ENCODE measurements around the gene RHEBL1. TPM values are rescaled to one million over a fixed set of nuclear protein-coding genes. Genes with fewer than 3 reads are reported as not detected.

The RHEBL1 gene
- total RNA-seq, 4 donors from 2014 or later: not detected

DNA sequence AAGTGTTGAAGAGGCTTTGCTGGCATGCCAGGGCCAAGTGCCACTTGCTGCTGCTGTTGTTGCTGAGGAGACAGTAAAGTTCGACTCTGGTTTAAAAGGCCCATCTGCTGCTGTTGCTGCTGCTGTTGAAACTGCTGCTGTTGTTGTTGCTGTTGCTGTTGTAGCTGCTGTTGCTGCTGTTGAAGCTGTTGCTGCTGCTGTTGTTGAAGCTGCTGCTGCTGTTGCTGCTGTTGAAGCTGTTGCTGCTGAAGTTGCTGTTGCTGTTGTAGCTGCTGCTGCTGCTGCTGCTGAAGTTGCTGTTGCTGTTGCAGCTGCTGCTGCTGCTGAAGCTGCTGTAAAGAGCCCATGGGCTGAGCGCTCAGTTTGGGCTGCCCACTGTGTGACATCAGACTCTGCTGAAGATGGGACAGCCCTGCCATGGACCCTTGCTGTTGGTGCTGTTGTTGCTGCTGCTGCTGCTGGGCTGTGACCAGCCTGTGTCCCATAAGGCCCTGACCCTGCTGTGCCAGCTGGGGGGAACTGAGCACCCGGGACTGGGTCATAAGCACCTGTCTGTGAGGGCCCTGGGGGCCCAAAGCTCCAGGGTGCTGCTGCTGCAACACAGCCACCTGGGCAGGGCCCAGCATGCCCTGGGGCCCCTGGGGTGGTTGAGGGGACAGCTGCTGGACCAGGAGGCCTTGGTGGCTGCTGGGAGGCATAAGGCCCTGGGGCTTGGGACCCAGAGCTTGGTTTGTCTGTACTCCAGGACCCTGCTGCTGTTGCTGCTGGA is 36.9 kb downstream of the RHEBL1 start:
- H3K4me3 ChIP-seq: no peak overlapping the region
- H3K4me1 ChIP-seq: no peaks in the 10 kb centered on the region
- WGBS, 2 donors (ENCODE audit: low coverage in 1 of 2): 60 to 83% methylated on average over 1 to 2 of the region's 3 CpGs
- no peak overlapping the region for H3K27ac ChIP-seq
- no peak for DNase-seq
- peaks cover 0 to 57% (median 20%) of the 10 kb centered on the region in 4 donors for H3K36me3 ChIP-seq
- in situ Hi-C loops (cut with MboI; ENCODE audit: low pct_ligation_motif_present in 1 of 4, low pct_unique_long_range_greater_than_20kb in 1 of 4, low sequenced_read_pairs in 3 of 4): no loop called here
- no peaks in the 10 kb centered on the region for H3K27me3 ChIP-seq
- H3K9me3 ChIP-seq: no peaks in the 10 kb centered on the region
- no peak for TF ChIP-seq EP300 (IDR thresholded peaks at IDR 0.05; ENCODE audit: low read depth)
- TF ChIP-seq POLR2A (IDR thresholded peaks at IDR 0.05): no peak
- no peak for TF ChIP-seq POLR2AphosphoS5 (IDR thresholded peaks at IDR 0.05)
- TF ChIP-seq, protein P1, sequence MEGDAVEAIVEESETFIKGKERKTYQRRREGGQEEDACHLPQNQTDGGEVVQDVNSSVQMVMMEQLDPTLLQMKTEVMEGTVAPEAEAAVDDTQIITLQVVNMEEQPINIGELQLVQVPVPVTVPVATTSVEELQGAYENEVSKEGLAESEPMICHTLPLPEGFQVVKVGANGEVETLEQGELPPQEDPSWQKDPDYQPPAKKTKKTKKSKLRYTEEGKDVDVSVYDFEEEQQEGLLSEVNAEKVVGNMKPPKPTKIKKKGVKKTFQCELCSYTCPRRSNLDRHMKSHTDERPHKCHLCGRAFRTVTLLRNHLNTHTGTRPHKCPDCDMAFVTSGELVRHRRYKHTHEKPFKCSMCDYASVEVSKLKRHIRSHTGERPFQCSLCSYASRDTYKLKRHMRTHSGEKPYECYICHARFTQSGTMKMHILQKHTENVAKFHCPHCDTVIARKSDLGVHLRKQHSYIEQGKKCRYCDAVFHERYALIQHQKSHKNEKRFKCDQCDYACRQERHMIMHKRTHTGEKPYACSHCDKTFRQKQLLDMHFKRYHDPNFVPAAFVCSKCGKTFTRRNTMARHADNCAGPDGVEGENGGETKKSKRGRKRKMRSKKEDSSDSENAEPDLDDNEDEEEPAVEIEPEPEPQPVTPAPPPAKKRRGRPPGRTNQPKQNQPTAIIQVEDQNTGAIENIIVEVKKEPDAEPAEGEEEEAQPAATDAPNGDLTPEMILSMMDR (IDR thresholded peaks at IDR 0.05): no peak
- intact Hi-C loops (cut with DNase I; ENCODE audit: low total_unique reads): no loop called here

DNA sequence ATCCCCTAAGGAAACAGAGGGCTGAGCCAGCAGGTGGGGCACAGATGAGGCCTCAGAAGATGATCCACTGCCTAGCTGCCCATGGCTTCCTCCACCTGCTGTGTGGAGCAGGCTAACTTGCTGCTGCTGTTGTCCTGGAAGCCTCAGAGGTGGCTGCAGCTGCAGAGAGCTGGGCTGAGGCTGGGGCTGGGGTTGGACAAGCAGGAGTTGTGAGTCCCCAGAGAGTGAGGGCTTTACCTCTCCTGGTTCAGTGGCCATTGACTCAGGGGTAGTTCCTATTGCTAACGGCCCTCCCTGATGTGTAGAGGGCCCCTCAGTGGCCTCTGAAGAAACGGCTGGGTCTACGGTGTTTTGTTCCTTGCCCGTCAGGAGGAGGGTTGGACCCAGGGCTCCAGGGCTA is 37.5 kb downstream of the RHEBL1 start:
- in situ Hi-C loops (cut with MboI; ENCODE audit: low pct_ligation_motif_present in 1 of 4, low pct_unique_long_range_greater_than_20kb in 1 of 4, low sequenced_read_pairs in 3 of 4): no loop called here

GRCh38 chr12:49031573-49032161 is 38.1 kb downstream of the RHEBL1 start:
- peaks cover 0 to 62% (median 19%) of the 10 kb centered on the region in 4 donors for H3K36me3 ChIP-seq
- no peak overlapping the region for H3K27ac ChIP-seq
- 84% methylated on average over 5 of the region's 8 CpGs; no CpG with 5 or more reads in 1 of the 2 donors for WGBS, 2 donors (ENCODE audit: low coverage in 1 of 2)
- H3K27me3 ChIP-seq: no peaks in the 10 kb centered on the region
- in situ Hi-C loops (cut with MboI; ENCODE audit: low pct_ligation_motif_present in 1 of 4, low pct_unique_long_range_greater_than_20kb in 1 of 4, low sequenced_read_pairs in 3 of 4) (no loop called here), intact Hi-C loops (cut with DNase I; ENCODE audit: low total_unique reads) (loop anchor here (2.0 kb wide), 1 partner anchor 17 kb away; no protein-coding TSS in a partner anchor)
- H3K4me1 ChIP-seq: no peaks in the 10 kb centered on the region
- H3K9me3 ChIP-seq: no peaks in the 10 kb centered on the region
- TF ChIP-seq, protein P1 (IDR thresholded peaks at IDR 0.05): no peak
- TF ChIP-seq EP300 (IDR thresholded peaks at IDR 0.05; ENCODE audit: low read depth) (no peak), POLR2A (IDR thresholded peaks at IDR 0.05) (no peak), POLR2AphosphoS5 (IDR thresholded peaks at IDR 0.05) (no peak)
- H3K4me3 ChIP-seq: no peak overlapping the region
- no peak for DNase-seq

More for the DNA sequence above, 37.5 kb downstream of the RHEBL1 start:
- intact Hi-C loops (cut with DNase I; ENCODE audit: low total_unique reads): no loop called here
- no peak overlapping the region for H3K27ac ChIP-seq
- TF ChIP-seq, protein P1 (IDR thresholded peaks at IDR 0.05): no peak
- TF ChIP-seq POLR2A (IDR thresholded peaks at IDR 0.05) (no peak), EP300 (IDR thresholded peaks at IDR 0.05; ENCODE audit: low read depth) (no peak)
- DNase-seq: no peak
- H3K36me3 ChIP-seq: peaks cover 0 to 62% (median 19%) of the 10 kb centered on the region in 4 donors
- H3K27me3 ChIP-seq: no peaks in the 10 kb centered on the region
- no peak overlapping the region for H3K4me3 ChIP-seq
- WGBS, 2 donors (ENCODE audit: low coverage in 1 of 2): 97% methylated on average over 4 of the region's 4 CpGs; no CpG with 5 or more reads in 1 of the 2 donors
- no peaks in the 10 kb centered on the region for H3K9me3 ChIP-seq
- H3K4me1 ChIP-seq: no peaks in the 10 kb centered on the region

GRCh38 chr12:49030714-49031572 is 38.8 kb downstream of the RHEBL1 start:
- Histone ChIP-seq H3K4me1 (no peaks in the 10 kb centered on the region), H3K36me3 (peaks cover 0 to 60% (median 22%) of the 10 kb centered on the region in 4 donors), H3K27ac (no peak overlapping the region), H3K27me3 (no peaks in the 10 kb centered on the region), H3K9me3 (no peaks in the 10 kb centered on the region), H3K4me3 (no peak overlapping the region)
- intact Hi-C loops (cut with DNase I; ENCODE audit: low total_unique reads) (loop anchor here (2.0 kb wide), 1 partner anchor 18 kb away; no protein-coding TSS in a partner anchor), in situ Hi-C loops (cut with MboI; ENCODE audit: low pct_ligation_motif_present in 1 of 4, low pct_unique_long_range_greater_than_20kb in 1 of 4, low sequenced_read_pairs in 3 of 4) (no loop called here)
- 95 to 100% methylated on average over 2 to 19 of the region's 19 CpGs for WGBS, 2 donors (ENCODE audit: low coverage in 1 of 2)
- TF ChIP-seq EP300 (IDR thresholded peaks at IDR 0.05; ENCODE audit: low read depth) (no peak), POLR2AphosphoS5 (IDR thresholded peaks at IDR 0.05) (peak in 1 of 3 donors; percentile 7)
- TF ChIP-seq, protein P1 (IDR thresholded peaks at IDR 0.05): no peak
- DNase-seq: no peak

Measured in transverse colon (tissue), 4 donors.